NCI-H748 treated with DMSO at 0.1 percent for 48 hours (cell line): ENCODE results near the gene FMNL2.

Source experiments
- DNase-seq: peaks from one replicate; lab custom pipeline; 2025; lab: John Stamatoyannopoulos, UW

The FMNL2 gene

DNA sequence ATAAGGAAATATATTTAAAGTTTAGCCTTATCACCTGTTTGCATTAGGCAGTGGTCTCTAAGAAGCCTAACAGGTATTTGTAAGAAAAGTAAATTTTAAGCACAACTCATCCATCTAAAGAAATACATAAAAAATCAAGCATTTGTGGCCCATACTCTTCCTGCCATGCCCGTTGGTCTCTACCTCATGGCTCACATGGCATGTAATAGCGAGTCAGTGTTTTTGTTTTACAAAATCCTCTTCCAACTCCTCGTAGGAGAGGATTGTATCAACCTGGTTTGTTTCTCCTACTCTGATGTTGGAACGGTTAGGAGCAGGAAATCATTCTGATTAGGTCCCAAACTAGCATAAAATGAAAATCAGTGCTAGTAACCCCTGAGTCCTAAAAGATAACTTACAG, 91.8 kb downstream of the FMNL2 start:
- DNase-seq, result no peak

DNA sequence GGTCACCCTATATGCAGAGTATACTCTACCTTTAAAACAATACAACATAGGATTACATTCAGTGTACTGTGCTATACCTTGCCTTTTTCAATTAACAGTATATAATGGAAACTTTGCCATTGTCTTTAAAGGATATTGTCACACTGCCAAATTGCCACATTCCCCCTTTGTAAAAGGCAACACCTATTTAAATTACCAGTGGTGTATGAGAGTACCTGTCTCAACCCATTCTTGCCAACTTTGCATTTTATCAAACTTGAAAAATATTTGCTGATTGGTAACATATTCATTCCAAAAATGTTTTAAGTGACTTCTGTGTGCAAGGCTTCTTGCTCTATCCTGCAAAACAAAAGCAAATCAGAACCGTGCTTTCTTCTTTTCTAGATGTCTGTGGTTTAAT, 92.9 kb downstream of the FMNL2 start:
- no peak for DNase-seq

GRCh38 chr2:152428800-152429582, 94.0 kb downstream of the FMNL2 start:
- no peak for DNase-seq

DNA sequence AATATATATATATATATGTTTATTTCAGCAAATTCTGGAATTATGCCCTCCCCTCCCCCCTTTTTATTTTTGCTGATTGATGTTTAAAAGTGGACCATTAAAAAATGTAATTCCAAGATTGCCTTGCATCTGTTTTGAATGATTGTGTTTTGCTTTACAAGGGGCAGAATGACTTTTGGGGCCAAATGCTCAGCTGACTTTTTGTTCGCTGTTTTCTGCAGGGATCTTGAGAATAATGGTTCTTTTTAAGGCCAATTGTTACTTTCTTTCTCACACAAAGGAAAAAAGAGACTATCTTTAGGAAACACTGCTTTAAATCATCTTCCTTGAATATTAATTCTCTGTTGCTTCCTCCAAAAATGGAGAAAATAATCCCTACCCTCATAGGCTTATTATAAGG, 95.9 kb downstream of the FMNL2 start:
- DNase-seq, result no peak

DNA sequence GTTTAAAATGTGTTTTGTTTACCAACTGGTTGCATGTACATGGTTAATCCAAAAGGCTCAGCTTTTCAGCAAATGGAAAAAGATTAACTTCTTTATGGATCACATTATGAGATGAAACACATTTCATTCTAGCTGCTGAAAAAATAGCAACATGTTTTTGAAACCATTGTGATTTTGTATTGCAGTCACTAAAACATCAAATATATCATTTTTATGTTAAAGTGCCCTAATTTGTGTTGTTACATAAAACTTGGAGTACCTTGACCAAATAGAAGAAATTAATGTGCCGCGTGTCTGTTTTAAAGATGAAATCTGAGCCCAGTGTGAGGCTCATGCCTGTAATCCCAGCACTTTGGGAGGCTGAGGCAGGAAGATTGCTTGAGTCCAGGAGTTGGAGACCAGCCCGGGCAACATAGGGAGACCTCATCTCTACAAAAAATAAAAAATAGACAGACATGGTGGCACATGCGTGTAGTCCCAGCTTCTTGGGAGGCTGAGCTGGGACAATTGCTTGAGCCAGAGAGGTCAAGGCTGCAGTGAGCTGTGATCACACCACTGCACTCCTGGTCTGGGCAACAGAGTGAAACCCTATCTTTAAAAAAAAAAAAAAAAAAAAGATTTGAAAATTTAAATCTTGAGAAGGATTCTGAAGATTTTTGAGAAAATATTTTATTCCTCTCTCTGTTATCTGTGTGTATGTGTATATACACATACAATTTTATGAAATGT, 96.6 kb downstream of the FMNL2 start:
- DNase-seq, result no peak

DNA sequence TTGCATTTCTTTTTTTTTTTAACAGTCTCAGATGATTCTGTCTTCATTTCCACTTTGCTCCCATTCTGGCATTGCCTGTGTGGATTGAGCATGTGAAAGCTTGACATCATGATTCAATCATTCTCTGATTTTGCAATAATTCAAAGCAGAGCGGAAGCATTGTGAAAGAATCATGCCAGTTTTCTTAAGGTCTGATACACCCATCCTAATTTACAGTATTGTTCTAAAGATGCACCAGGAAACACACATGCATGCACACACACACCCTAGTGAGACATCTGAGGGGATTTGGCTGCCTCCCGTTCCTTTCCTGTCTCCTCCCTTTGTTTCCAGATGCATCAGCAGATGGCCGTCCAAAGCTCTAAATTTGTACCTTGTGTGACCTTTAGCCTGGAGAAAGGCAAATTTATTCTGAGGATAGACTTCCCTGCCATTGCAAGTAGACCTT, 97.3 kb downstream of the FMNL2 start:
- no peak for DNase-seq

DNA sequence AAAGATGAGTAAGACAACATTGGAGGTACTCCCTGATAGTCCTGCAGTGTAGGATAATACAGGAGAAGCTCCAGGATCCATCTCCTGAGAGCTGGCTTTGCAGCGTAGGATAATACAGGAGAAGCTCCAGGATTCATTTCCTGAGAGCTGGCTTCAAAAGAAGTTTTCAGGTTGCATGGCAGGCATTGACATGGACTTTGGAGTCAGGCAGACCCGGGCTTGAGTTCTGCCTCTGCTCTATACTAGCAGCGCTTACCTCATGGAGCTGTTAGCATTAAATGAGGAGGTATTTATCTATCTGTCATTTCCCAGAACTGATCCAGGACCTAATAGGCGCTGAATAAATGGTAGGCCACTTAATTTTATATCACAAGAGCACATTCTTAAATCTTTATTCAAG, 97.8 kb downstream of the FMNL2 start:
- no peak for DNase-seq

DNA sequence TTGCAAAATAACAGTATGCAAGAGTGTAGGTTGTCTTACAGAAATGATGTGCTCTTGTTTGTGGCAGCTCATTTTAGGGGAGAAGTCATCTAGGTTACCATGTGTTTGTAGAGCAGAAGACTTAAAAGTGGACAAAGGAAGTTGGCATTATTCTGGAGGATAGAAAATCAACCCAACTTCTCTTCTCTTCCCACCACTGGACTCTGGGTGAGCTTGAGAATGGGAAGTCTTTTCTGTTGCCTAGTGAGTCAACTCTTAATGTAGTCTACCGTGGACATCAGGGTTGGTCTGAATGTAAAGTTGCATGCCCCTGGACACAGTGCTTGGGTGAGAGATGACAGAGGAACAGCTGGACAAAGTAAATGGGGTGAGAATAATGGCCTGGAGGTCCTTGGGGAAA, 98.3 kb downstream of the FMNL2 start:
- DNase-seq, result no peak

- no peak for DNase-seq
Observed at GRCh38 chr2:152433791-152434190, 98.8 kb downstream of the FMNL2 start.

DNA sequence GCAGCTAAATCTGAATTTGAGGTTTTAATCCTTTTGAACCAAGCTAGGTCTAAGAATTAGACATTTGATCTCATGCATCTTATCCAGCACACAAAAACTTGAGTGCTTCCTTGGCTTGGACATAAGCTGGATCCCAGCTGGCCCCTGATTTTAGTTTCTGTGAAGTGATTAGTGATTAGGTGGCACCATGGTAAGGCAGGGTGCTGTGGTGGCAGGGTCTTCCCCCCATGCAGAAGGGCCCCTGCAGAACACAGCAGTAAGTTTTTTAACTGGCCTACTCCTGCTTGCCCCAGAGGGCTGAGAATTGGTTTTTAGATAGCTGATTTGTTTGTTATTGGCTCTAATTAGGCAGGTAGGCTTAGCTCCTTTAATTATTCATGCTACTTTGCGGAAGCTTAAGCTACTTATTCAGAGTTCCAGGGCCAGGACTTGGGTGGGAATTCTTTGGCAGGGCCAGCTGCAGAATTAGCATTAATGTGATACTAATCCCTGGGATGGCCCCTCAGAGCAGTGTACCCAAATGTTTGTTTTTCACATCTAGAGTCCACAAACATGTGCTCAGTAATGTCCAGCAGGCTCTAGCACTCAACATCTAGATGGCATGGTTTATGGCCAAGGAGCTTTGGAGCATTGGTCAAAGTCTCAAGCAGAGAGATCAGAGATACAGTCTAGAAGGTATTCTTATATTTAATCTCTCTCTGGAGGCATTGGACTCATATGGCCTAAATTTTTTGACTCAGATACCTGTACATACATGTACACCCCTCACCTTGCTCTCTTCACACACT, 99.6 kb downstream of the FMNL2 start:
- no peak for DNase-seq

- DNase-seq, result no peak
Observed at GRCh38 chr2:152436148-152436547, 101.2 kb downstream of the FMNL2 start.

- DNase-seq, result no peak
Observed at GRCh38 chr2:152437276-152438108, 102.5 kb downstream of the FMNL2 start.

- no peak for DNase-seq
Observed at GRCh38 chr2:152440049-152440448, 105.1 kb downstream of the FMNL2 start.

DNA sequence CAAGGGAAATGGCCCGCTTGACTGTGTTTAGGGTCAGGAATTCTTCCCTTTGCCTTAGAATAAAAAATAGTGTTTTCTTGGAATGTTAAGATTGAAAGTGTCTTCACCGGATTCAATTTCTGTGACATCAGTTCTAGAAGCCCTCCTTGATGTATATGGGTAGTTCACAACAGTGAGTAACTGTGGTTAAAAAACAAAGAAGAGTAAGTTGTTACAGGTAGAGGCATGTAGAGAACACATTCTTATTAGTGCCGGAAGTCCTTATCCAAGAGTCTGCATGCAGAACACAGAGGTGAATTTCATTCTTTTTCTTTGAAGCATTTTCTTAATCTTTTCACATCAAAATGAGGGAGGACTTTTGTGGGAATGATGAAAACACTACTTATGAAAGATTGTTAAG, 105.5 kb downstream of the FMNL2 start:
- DNase-seq, result no peak

DNA sequence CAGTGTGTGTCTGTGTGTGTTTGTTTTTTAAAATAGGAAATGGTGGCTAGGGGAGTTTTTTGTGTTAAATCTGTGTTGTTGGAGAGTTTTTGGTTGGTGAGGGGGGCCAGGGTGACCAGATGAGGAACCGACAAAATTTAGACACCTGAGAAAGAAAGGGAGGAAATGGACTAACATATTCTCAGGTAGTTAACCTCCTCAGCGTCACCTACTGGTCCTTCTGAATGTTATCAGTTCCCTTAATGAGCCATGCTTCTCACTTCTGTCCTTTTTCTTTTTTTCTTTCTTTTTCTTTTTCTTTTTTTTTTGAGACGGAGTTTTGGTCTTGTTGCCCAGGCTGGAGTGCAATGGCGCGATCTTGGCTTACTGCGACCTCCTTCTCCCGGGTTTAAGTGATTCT, 107.0 kb downstream of the FMNL2 start:
- no peak for DNase-seq

DNA sequence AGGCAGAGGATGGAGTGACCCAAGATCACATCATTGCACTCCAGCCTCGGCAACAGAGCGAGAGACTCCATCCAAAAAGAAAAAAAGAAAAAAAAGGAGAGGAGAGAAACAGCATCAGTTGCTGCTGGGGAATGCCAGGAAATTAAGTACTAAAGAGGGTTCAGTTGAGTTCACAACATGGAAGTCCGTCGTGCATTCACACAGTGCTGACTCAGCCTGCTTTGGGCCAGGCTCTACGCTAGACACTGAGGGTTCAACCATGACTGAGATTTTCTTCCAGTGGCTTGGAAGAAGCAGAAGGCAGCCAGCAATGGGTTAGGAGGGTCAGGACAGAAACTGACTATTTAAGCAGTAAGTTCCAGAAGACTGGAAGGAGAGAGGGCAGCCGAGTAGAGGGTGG, 108.8 kb downstream of the FMNL2 start:
- no peak for DNase-seq

- DNase-seq, result no peak
Observed at GRCh38 chr2:152444448-152444847, 109.5 kb downstream of the FMNL2 start.

DNA sequence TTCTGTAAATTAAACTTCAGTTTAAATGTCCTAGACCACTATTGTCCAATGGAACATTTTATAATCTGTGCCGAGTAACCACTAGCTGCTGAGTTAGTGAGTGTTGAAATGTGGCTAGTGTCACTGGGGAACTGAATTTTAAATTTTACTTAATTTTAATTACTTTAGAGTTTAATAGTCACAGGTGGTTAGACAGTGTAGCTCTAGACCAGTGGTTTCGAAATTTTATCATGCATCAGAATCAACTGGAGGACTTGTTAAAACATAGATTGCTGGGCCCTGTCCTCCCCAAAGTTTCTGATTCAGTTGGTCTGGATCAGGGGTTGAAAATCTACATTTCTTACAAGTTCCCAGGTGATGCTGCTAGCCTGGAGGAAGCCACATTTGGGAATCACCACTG, 110.4 kb downstream of the FMNL2 start:
- DNase-seq, result no peak

- DNase-seq, result no peak
Observed at GRCh38 chr2:152445791-152446201, 110.8 kb downstream of the FMNL2 start.

DNA sequence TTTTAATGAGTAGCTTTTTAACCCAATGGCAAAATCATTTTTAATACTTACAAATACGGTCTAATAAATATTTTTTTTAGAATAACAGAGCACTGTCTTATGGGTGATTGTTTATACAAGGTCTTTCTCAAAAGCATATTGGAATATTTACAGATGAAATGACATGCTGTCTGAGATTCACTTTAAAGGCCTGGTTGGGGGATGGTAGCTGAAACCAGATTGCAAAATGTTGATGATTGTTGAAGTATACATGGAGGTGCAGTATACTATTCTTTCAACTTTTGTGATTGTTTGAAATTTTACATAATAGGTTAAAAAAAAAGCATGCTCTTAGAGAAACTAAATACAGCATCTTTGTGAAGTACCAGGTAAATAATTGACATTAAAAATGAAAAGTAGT, 111.2 kb downstream of the FMNL2 start:
- DNase-seq, result no peak

GRCh38 chr2:152447897-152448296, 112.9 kb downstream of the FMNL2 start:
- DNase-seq, result no peak

GRCh38 chr2:152448606-152449005, 113.6 kb downstream of the FMNL2 start:
- no peak for DNase-seq
